H1 (cell line): ENCODE data around the gene PDZK1IP1. TPM values are rescaled to one million over a fixed set of nuclear protein-coding genes. Genes with fewer than 3 reads are reported as not detected.

Experiments used
- CTCF ChIA-PET: fragments of 300-600 bp; sonication (Branson Sonifier 250); formaldehyde crosslinking; loops from one replicate; lab custom pipeline; 2021; ENCODE audit not compliant: partially characterized antibody; lab: Charles Lee
- POLR2A ChIA-PET: fragments of 300-600 bp; sonication (Branson Sonifier 250); formaldehyde crosslinking; loops from one replicate; lab custom pipeline; 2021; ENCODE audit warnings: inconsistent platforms; ENCODE audit not compliant: partially characterized antibody; lab: Charles Lee
- DNase-seq, 2 experiments: peaks; one replicate each; pipeline versions ENCODE4 v3.0.0 to v3.0.0-alpha.2; 2010 to 2022; ENCODE audit warnings: low spot score in 2 of 2, low read depth in 1 of 2, mixed read lengths in 1 of 2
- FAIRE-seq: peaks from 2 replicates; lab custom pipeline; 2011; peaks lifted over from hg19 to GRCh38; lab: Jason Lieb, UNC
- H2AFZ ChIP-seq: 2 replicates; pipeline ENCODE4 v1.8.1; 2012; ENCODE audit warnings: low read length, inconsistent platforms
- H2AK5ac ChIP-seq: 2 replicates; pipeline ENCODE4 v1.6.1; 2013; ENCODE audit warnings: low read depth, low read length
- H2BK120ac ChIP-seq: replicated peaks from 2 replicates; pipeline ENCODE3; 2013; ENCODE audit warnings: low read depth, low read length, inconsistent platforms
- H2BK12ac ChIP-seq: 2 replicates; pipeline ENCODE4 v1.6.1; 2013; ENCODE audit warnings: low read depth, low read length
- H2BK15ac ChIP-seq: 2 replicates; pipeline ENCODE4 v1.6.1; 2013; ENCODE audit warnings: low read length
- H2BK20ac ChIP-seq: 2 replicates; pipeline ENCODE4 v1.6.1; 2013; ENCODE audit warnings: low read length
- H2BK5ac ChIP-seq: 2 replicates; pipeline ENCODE4 v1.6.1; 2013; ENCODE audit warnings: low read depth, low read length
- H3K14ac ChIP-seq: 2 replicates; pipeline ENCODE4 v1.6.1; 2013; ENCODE audit warnings: inconsistent platforms; ENCODE audit not compliant: insufficient read length
- H3K18ac ChIP-seq: 2 replicates; pipeline ENCODE4 v1.6.1; 2013; ENCODE audit warnings: low read length; ENCODE audit errors: extremely low read depth
- H3K23ac ChIP-seq: 2 replicates; pipeline ENCODE4 v1.6.1; 2013; ENCODE audit warnings: inconsistent platforms; ENCODE audit not compliant: insufficient read length
- H3K23me2 ChIP-seq: 2 replicates; pipeline ENCODE4 v1.6.1; 2013; ENCODE audit warnings: low read depth, low read length
- H3K27ac ChIP-seq: 2 replicates; pipeline ENCODE4 v1.6.1; 2011; ENCODE audit warnings: low read depth, low read length, inconsistent platforms
- H3K27me3 ChIP-seq, 4 experiments: replicated peaks in 1 of 4; 1 replicate in 1 of 4; 2 replicates in 3 of 4; pipeline versions ENCODE4 v1.6.1 to v1.8.1; 2011 to 2013; ENCODE audit warnings: low read length in 3 of 4, mild to moderate bottlenecking in 3 of 4, inconsistent platforms in 2 of 4, mixed read lengths in 2 of 4, moderate library complexity in 1 of 4; ENCODE audit not compliant: control insufficient read depth in 3 of 4, insufficient read depth in 3 of 4; ENCODE audit errors: extremely low read depth in 1 of 4
- H3K36me3 ChIP-seq, 4 experiments: 2 replicates each; pipeline versions ENCODE4 v1.6.1 to v1.8.1; 2011 to 2013; ENCODE audit warnings: mild to moderate bottlenecking in 4 of 4, low read length in 3 of 4, moderate library complexity in 2 of 4, control low read depth in 1 of 4, inconsistent platforms in 1 of 4; ENCODE audit not compliant: insufficient read depth in 4 of 4, control insufficient read depth in 2 of 4
- H3K4ac ChIP-seq: replicated peaks from 2 replicates; pipeline ENCODE3; 2013; ENCODE audit warnings: low read length, low read depth, mixed read lengths, inconsistent platforms; ENCODE audit not compliant: insufficient read length
- H3K4me1 ChIP-seq, 4 experiments: replicated peaks in 1 of 4; 1 replicate in 1 of 4; 2 replicates in 3 of 4; pipeline versions ENCODE4 v1.6.1 to v1.8.1; 2011 to 2013; ENCODE audit warnings: low read length in 3 of 4, inconsistent platforms in 2 of 4, mixed read lengths in 1 of 4; ENCODE audit not compliant: insufficient read depth in 4 of 4, control insufficient read depth in 3 of 4
- H3K4me2 ChIP-seq, 2 experiments: 2 replicates each; pipeline versions ENCODE4 v1.6.1 to v1.8.1; 2011 to 2013; ENCODE audit warnings: low read depth in 2 of 2, low read length in 2 of 2, control low read depth in 1 of 2, inconsistent platforms in 1 of 2, mild to moderate bottlenecking in 1 of 2; ENCODE audit not compliant: insufficient read depth in 1 of 2
- H3K4me3 ChIP-seq, 4 experiments: fragments of 200-600, 300-600 bp in 1 of 4; sonication (generic), shearing (Covaris generic), sonication (Bioruptor Twin) in 1 of 4; 2 replicates each; pipeline versions ENCODE4 v1.5.1 to v1.8.1; 2011 to 2016; ENCODE audit warnings: low read length in 4 of 4, low read depth in 3 of 4, control low read depth in 2 of 4, inconsistent platforms in 2 of 4, mild to moderate bottlenecking in 2 of 4, mixed read lengths in 1 of 4, moderate library complexity in 1 of 4; ENCODE audit not compliant: insufficient read depth in 2 of 4; ENCODE audit errors: extremely low read depth in 1 of 4
- H3K56ac ChIP-seq: replicated peaks from 2 replicates; pipeline ENCODE3; 2013; ENCODE audit warnings: low read depth, mild to moderate bottlenecking, mixed read lengths, low read length, inconsistent platforms; ENCODE audit not compliant: insufficient read length
- H3K79me1 ChIP-seq: 2 replicates; pipeline ENCODE4 v1.6.1; 2013; ENCODE audit warnings: low read depth, low read length, control low read depth
- H3K79me2 ChIP-seq, 2 experiments: 2 replicates each; pipeline versions ENCODE4 v1.6.1 to v1.8.1; 2012 to 2013; ENCODE audit warnings: low read length in 2 of 2, mild to moderate bottlenecking in 2 of 2, inconsistent platforms in 1 of 2; ENCODE audit not compliant: insufficient read depth in 2 of 2, control insufficient read depth in 1 of 2
- H3K9ac ChIP-seq, 4 experiments: replicated peaks in 1 of 4; 1 replicate in 1 of 4; 2 replicates in 3 of 4; pipeline versions ENCODE4 v1.6.1 to v1.8.1; 2011 to 2013; ENCODE audit warnings: low read depth in 3 of 4, low read length in 3 of 4, control low read depth in 2 of 4, mild to moderate bottlenecking in 2 of 4, moderate library complexity in 2 of 4, inconsistent platforms in 1 of 4; ENCODE audit errors: extremely low read depth in 1 of 4
- H3K9me3 ChIP-seq, 2 experiments: 2 replicates each; pipeline versions ENCODE4 v1.6.1 to v1.8.1; 2012 to 2013; ENCODE audit warnings: mild to moderate bottlenecking in 2 of 2, moderate library complexity in 2 of 2, control low read depth in 1 of 2, inconsistent platforms in 1 of 2, low read depth in 1 of 2, low read length in 1 of 2, mixed read lengths in 1 of 2; ENCODE audit not compliant: insufficient read depth in 2 of 2
- H4K20me1 ChIP-seq, 2 experiments: replicated peaks in 1 of 2; 2 replicates each; pipeline versions ENCODE3 to v1.8.1; 2011 to 2013; ENCODE audit warnings: inconsistent platforms in 2 of 2, low read length in 2 of 2, mild to moderate bottlenecking in 1 of 2; ENCODE audit not compliant: insufficient read depth in 2 of 2, control insufficient read depth in 1 of 2
- H4K5ac ChIP-seq: 2 replicates; pipeline ENCODE4 v1.6.1; 2013; ENCODE audit warnings: low read length, low read depth, mixed read lengths, inconsistent platforms; ENCODE audit not compliant: insufficient read length
- H4K8ac ChIP-seq: 2 replicates; pipeline ENCODE4 v1.8.0; 2013; ENCODE audit warnings: mild to moderate bottlenecking, moderate library complexity, low read length, inconsistent platforms; ENCODE audit not compliant: insufficient read depth; ENCODE audit errors: extremely low read depth
- H4K91ac ChIP-seq: replicated peaks from 2 replicates; pipeline ENCODE3; 2013; ENCODE audit warnings: low read length, mixed read lengths, inconsistent platforms; ENCODE audit not compliant: insufficient read length
- PHF8 ChIP-seq: fragments of 200-600 bp; sonication (generic); conservative IDR thresholded peaks from 2 replicates; pipeline ENCODE4 v1.7.1; 2012; ENCODE audit warnings: low read depth, mild to moderate bottlenecking, inconsistent platforms, low read length, moderate library complexity
- WGBS, 2 experiments: shearing (Covaris generic) in 1 of 2; methylation state at CpG; one replicate each; pipeline versions ENCODE4 v1.1.6 to v1.1.7; 2013 to 2015; ENCODE audit warnings: low lambda C conversion rate in 2 of 2, mixed read lengths in 2 of 2, inconsistent platforms in 1 of 2, low coverage in 1 of 2, missing lambda C conversion rate in 1 of 2; ENCODE audit not compliant: insufficient replicate concordance in 2 of 2, insufficient coverage in 1 of 2, insufficient read length in 1 of 2; ENCODE audit errors: extremely low coverage in 1 of 2, missing lambda C conversion rate in 1 of 2; 5-methylcytosine and 5-hydroxymethylcytosine counted together
- polyA plus RNA-seq, 7 experiments: library from polyadenylated mRNA; depleted of rRNA in 3 of 7; stranded (reverse) in 5 of 7; unstranded in 2 of 7; fragments of >200 nt in 5 of 7; fragments of 200-250 nt in 2 of 7; gene quantifications; 1 replicate in 5 of 7; 2 replicates in 1 of 7; 4 replicates in 1 of 7; pipeline versions ENCODE4 v1.2.1 to v1.2.3, GENCODE V29; 2011 to 2013; ENCODE audit warnings: missing spikeins in 2 of 7, mixed read lengths in 2 of 7
- total RNA-seq: library from RNA; stranded (reverse); fragmentation: NEBNext Ultra II Directional; extraction: Animal tissue kit (Norgen Biotek cat#: 25700); gene quantifications from 2 replicates; pipeline ENCODE4 v1.2.1, GENCODE V29; 2021
- TF ChIP-seq, protein P1 (sequence below): IDR thresholded peaks from 2 replicates; pipeline ENCODE4 v1.6.1; 2012; ENCODE audit warnings: inconsistent platforms

Gene PDZK1IP1
- total and polyA plus RNA-seq, 2 of the 8 experiments (the other 6 are each of a cell fraction or from before 2014, with no cell fraction given) = 0.17 TPM; not detected in 1

DNA sequence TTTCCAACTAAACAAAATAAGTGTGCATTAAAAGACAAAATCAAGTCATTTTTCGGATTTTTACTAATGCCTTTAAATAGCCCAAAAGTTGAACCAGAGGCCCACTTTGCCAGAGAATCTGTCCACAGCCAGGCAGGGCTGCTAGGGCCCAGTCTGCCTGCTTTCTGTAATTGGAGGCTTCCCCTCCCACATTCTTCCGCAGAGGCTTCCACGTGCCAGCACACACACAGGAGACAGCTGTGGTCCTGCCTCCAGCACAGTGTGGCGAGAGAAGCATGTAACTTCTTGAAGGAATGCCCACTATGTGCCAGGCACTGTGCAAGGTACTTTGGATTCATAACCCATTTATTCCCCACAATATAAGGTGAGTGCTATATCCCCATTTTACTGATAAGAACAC, 11.3 kb upstream of the PDZK1IP1 start:
- CTCF ChIA-PET = interaction anchor here (0.8 to 14.2 kb wide), 7 partner anchors 9 to 63 kb away, joined by 3 to 176 read pairs (median 3); no protein-coding TSS in a partner anchor
- FAIRE-seq = no peak

More for the DNA sequence above, 11.3 kb upstream of the PDZK1IP1 start:
- Histone ChIP-seq H3K56ac (no peak overlapping the region), H4K91ac (no peak overlapping the region), H3K14ac (no peak overlapping the region), H3K27ac (no peak overlapping the region), H2BK12ac (no peak overlapping the region), H2AFZ (no peak overlapping the region), H3K23me2 (no peaks in the 10 kb centered on the region), H3K4me2 (no peak overlapping the region), H2AK5ac (no peak overlapping the region), H3K23ac (no peak overlapping the region), H3K9ac (no peak overlapping the region), H2BK20ac (no peak overlapping the region), H3K36me3 (no peaks in the 10 kb centered on the region), H2BK120ac (no peak overlapping the region), H4K5ac (no peak overlapping the region), H2BK5ac (no peak overlapping the region), H4K20me1 (no peaks in the 10 kb centered on the region), H3K4me1 (no peaks in the 10 kb centered on the region), H3K79me2 (no peaks in the 10 kb centered on the region), H3K4me3 (no peak overlapping the region), H3K27me3 (peaks cover 0 to 7% (median 4%) of the 10 kb centered on the region in 4 experiments; a peak in 2 of 7 replicates), H3K9me3 (no peaks in the 10 kb centered on the region), H2BK15ac (no peak overlapping the region), H3K4ac (no peak overlapping the region), H4K8ac (no peak overlapping the region), H3K18ac (no peak overlapping the region), H3K79me1 (no peaks in the 10 kb centered on the region)
- DNase-seq = no peak
- WGBS, 2 experiments = 47% methylated on average over 4 of the region's 4 CpGs; no CpG with 5 or more reads in 1 of the 2 experiments
- POLR2A ChIA-PET = interaction anchor here (0.9 to 1.4 kb wide), 3 partner anchors 9 to 203 kb away, joined by 3 to 4 read pairs (median 3); no protein-coding TSS in a partner anchor
- TF ChIP-seq, protein P1, sequence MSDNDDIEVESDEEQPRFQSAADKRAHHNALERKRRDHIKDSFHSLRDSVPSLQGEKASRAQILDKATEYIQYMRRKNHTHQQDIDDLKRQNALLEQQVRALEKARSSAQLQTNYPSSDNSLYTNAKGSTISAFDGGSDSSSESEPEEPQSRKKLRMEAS = 0 out of 2 replicates have a peak, but pooled peaks have one; percentile 44
- no peak for TF ChIP-seq PHF8
